ENCODE measurements around the gene TMEM151A.

DNA sequence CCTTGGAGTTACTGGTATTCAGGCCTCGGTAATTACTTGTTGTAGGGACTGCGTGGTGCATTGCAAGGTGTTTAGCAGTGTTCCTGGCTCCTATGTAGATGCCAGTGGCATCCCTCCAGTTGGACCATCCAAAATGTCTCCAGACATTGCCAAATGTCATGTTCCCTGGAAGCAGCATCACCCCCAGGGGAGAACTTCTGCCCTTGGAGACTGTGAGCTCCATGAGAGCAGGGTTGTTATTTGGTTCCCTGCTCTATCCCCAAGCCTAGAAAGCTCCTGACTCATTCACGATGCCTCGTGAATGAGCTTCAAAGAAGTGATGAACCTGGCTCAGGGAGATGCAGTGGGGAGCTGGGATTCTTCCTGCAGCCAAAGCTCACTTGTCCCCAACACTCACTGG is 29.9 kb downstream of the TMEM151A start:
- TF ChIP-seq, protein P1, sequence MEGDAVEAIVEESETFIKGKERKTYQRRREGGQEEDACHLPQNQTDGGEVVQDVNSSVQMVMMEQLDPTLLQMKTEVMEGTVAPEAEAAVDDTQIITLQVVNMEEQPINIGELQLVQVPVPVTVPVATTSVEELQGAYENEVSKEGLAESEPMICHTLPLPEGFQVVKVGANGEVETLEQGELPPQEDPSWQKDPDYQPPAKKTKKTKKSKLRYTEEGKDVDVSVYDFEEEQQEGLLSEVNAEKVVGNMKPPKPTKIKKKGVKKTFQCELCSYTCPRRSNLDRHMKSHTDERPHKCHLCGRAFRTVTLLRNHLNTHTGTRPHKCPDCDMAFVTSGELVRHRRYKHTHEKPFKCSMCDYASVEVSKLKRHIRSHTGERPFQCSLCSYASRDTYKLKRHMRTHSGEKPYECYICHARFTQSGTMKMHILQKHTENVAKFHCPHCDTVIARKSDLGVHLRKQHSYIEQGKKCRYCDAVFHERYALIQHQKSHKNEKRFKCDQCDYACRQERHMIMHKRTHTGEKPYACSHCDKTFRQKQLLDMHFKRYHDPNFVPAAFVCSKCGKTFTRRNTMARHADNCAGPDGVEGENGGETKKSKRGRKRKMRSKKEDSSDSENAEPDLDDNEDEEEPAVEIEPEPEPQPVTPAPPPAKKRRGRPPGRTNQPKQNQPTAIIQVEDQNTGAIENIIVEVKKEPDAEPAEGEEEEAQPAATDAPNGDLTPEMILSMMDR (IDR thresholded peaks at IDR 0.05), result no peak
- TF ChIP-seq POLR2A (IDR thresholded peaks at IDR 0.05), result no peak

All from Peyer's patch (tissue), 4 donors.